Ascending aorta (tissue), 2 donors: ENCODE measurements around the gene EVX2. TPM values are rescaled to one million over a fixed set of nuclear protein-coding genes. Genes with fewer than 3 reads are reported as not detected.

Experiments used
- DNase-seq, 2 donors: peaks; one replicate each; pipeline ENCODE4 v3.0.0-alpha.2; 2019; ENCODE audit warnings: low spot score in 2 of 2
- H3K27ac ChIP-seq, 2 donors: fragments of 200-600 bp; sonication (generic); one replicate each; pipeline ENCODE4 v1.5.1; 2016 to 2017; ENCODE audit warnings: mild to moderate bottlenecking in 1 of 2
- H3K27me3 ChIP-seq: fragments of 200-600 bp; sonication (generic); one replicate; pipeline ENCODE4 v1.5.1; 2017
- H3K36me3 ChIP-seq, 2 donors: fragments of 200-600 bp; sonication (generic); one replicate each; pipeline ENCODE4 v1.5.1; 2016
- H3K4me1 ChIP-seq, 2 donors: fragments of 200-600 bp; sonication (generic); one replicate each; pipeline ENCODE4 v1.5.1; 2016 to 2017; ENCODE audit warnings: mild to moderate bottlenecking in 1 of 2
- H3K4me3 ChIP-seq, 2 donors: fragments of 200-600 bp; sonication (generic); one replicate each; pipeline ENCODE4 v1.5.1; 2016 to 2017; ENCODE audit warnings: mild to moderate bottlenecking in 1 of 2
- H3K9me3 ChIP-seq, 2 donors: fragments of 200-600 bp; sonication (generic); one replicate each; pipeline ENCODE4 v1.5.1; 2016
- CTCF ChIP-seq, 3 experiments: fragments of 200-600 bp in 2 of 3; fragments of 450-650 bp in 1 of 3; sonication (generic) in 2 of 3; IDR thresholded peaks; one replicate each; pipeline ENCODE4 v1.5.1; 2016 to 2019; ENCODE audit warnings: antibody characterized with exemption in 3 of 3, mild to moderate bottlenecking in 1 of 3, moderate library complexity in 1 of 3
- intact Hi-C: fragments of 100-400 bp; cut with DNase I; formaldehyde crosslinking; loops from one replicate; pipeline ENCODE4 v1.15.1; 2023
- total RNA-seq: library from RNA; depleted of rRNA; stranded (reverse); fragments of >200 nt; gene quantifications from one replicate; pipeline ENCODE4 v1.1.0, GENCODE V29; 2016

Gene EVX2
- total RNA-seq, 1 donor from 2014 or later = not detected

- H3K27ac ChIP-seq = no peak overlapping the region
- intact Hi-C loops = loop anchor here (5.0 to 10.0 kb wide), 2 partner anchors 41 to 1211 kb away; partner anchors contain the start of gene EVX2
Measured at GRCh38 chr2:176123411-176124109, 39.8 kb upstream of the EVX2 start.

GRCh38 chr2:176122683-176123410 is 39.1 kb upstream of the EVX2 start, which contains the start of gene HOXD9:
Gene HOXD9, plus strand, starts transcription at chr2:176122719. Its CDS starts 50 bp downstream, at chr2:176122769.
- no peaks in the 10 kb centered on the region for H3K9me3 ChIP-seq
- intact Hi-C loops = loop anchor here (5.0 to 10.0 kb wide), 2 partner anchors 41 to 1212 kb away; partner anchors contain the start of gene EVX2
- no peak for TF ChIP-seq CTCF (IDR thresholded peaks at IDR 0.05)
- no peaks in the 10 kb centered on the region for H3K36me3 ChIP-seq
- peaks cover 11 to 12% of the 10 kb centered on the region in 2 donors for H3K4me1 ChIP-seq
- DNase-seq = no peak
- peaks cover 13% of the 10 kb centered on the region for H3K27me3 ChIP-seq
- peak within 1 kb of the TSS; percentile 67 to 81 for H3K4me3 ChIP-seq
- H3K27ac ChIP-seq = no peak within 1 kb of the TSS

More at GRCh38 chr2:176123411-176124109, 39.8 kb upstream of the EVX2 start:
- no peak for TF ChIP-seq CTCF (IDR thresholded peaks at IDR 0.05)
- Histone ChIP-seq H3K27me3 (peaks cover 9% of the 10 kb centered on the region), H3K9me3 (no peaks in the 10 kb centered on the region), H3K36me3 (no peaks in the 10 kb centered on the region), H3K4me1 (peaks cover 11 to 12% of the 10 kb centered on the region in 2 donors), H3K4me3 (peak overlapping the region; percentile 67 to 81)
- DNase-seq = no peak

GRCh38 chr2:176122052-176122682 is 38.4 kb upstream of the EVX2 start:
- Histone ChIP-seq H3K9me3 (no peaks in the 10 kb centered on the region), H3K4me3 (peak overlapping the region; percentile 67 to 81), H3K27me3 (peaks cover 20% of the 10 kb centered on the region), H3K4me1 (peaks cover 11 to 12% of the 10 kb centered on the region in 2 donors), H3K27ac (no peak overlapping the region), H3K36me3 (no peaks in the 10 kb centered on the region)
- no peak for DNase-seq
- intact Hi-C loops = loop anchor here (5.0 to 10.0 kb wide), 2 partner anchors 40 to 1213 kb away; partner anchors contain the start of gene EVX2
- TF ChIP-seq CTCF (IDR thresholded peaks at IDR 0.05) = no peak

GRCh38 chr2:176121190-176122051 is 37.7 kb upstream of the EVX2 start:
- Histone ChIP-seq H3K27me3 (peaks cover 27% of the 10 kb centered on the region), H3K4me1 (peaks cover 11 to 13% of the 10 kb centered on the region in 2 donors), H3K4me3 (peak overlapping the region; percentile 67 to 81), H3K36me3 (no peaks in the 10 kb centered on the region), H3K27ac (no peak overlapping the region), H3K9me3 (no peaks in the 10 kb centered on the region)
- TF ChIP-seq CTCF (IDR thresholded peaks at IDR 0.05) = no peak
- intact Hi-C loops = loop anchor here (5.0 to 10.0 kb wide), 2 partner anchors 39 to 1213 kb away; partner anchors contain the start of gene EVX2
- peak in 1 of 2 donors; percentile 59 for DNase-seq
